SK-N-SH (cell line): Measurements from ENCODE around the gene CBLB. TPM values are rescaled to one million over a fixed set of nuclear protein-coding genes. Genes with fewer than 3 reads are reported as not detected.

Experiments
- CTCF ChIA-PET: fragments of 300-600, 350-600 bp; formaldehyde crosslinking; extraction: SDS; loops from one replicate; lab custom pipeline; 2021; lab: Yijun Ruan, JAX
- POLR2A ChIA-PET: fragments of 350-600 bp; sonication (Branson Sonifier 250); formaldehyde crosslinking; extraction: SDS; loops from one replicate; lab custom pipeline; 2020; ENCODE audit warnings: antibody characterized with exemption, inconsistent platforms; lab: Yijun Ruan, JAX
- DNase-seq: peaks from one replicate; pipeline ENCODE4 v3.0.0; 2012
- H2AFZ ChIP-seq: fragments of 200-600 bp; sonication (generic); 2 replicates; pipeline ENCODE4 v1.8.1; 2016; ENCODE audit warnings: antibody characterized with exemption, mild to moderate bottlenecking, low read depth
- H3F3A ChIP-seq: fragments of 200-600 bp; sonication (generic); replicated peaks from 2 replicates; pipeline ENCODE3; 2016; ENCODE audit warnings: antibody characterized with exemption, mild to moderate bottlenecking; ENCODE audit not compliant: insufficient read depth
- H3K27ac ChIP-seq, 2 experiments: fragments of 200-500 bp in 1 of 2; fragments of 200-600 bp in 1 of 2; sonication (Bioruptor generic) in 1 of 2; sonication (generic), shearing (Covaris generic) in 1 of 2; 2 replicates each; pipeline versions ENCODE4 v1.5.1 to v1.6.1; 2014 to 2016; ENCODE audit warnings: low read depth in 2 of 2, inconsistent platforms in 1 of 2, low read length in 1 of 2, mild to moderate bottlenecking in 1 of 2, mixed read lengths in 1 of 2
- H3K27me3 ChIP-seq: fragments of 200-600 bp; sonication (generic), shearing (Covaris generic); 2 replicates; pipeline ENCODE4 v1.6.1; 2016; ENCODE audit warnings: mixed run types; ENCODE audit not compliant: insufficient read depth
- H3K36me3 ChIP-seq, 2 experiments: fragments of 200-500 bp in 1 of 2; fragments of 200-600 bp in 1 of 2; sonication (Bioruptor generic) in 1 of 2; sonication (generic) in 1 of 2; replicated peaks in 1 of 2; 2 replicates each; pipeline versions ENCODE3 to v1.5.1; 2014 to 2016; ENCODE audit warnings: low read length in 1 of 2, mild to moderate bottlenecking in 1 of 2; ENCODE audit not compliant: insufficient read depth in 2 of 2, control insufficient read depth in 1 of 2
- H3K4me1 ChIP-seq, 2 experiments: fragments of 200-500 bp in 1 of 2; fragments of 200-600 bp in 1 of 2; sonication (Bioruptor generic) in 1 of 2; sonication (generic), shearing (Covaris generic) in 1 of 2; 2 replicates each; pipeline versions ENCODE4 v1.5.1 to v1.6.1; 2014 to 2016; ENCODE audit warnings: low read depth in 1 of 2, low read length in 1 of 2, mixed run types in 1 of 2; ENCODE audit not compliant: insufficient read depth in 2 of 2, control insufficient read depth in 1 of 2
- H3K4me2 ChIP-seq: fragments of 200-600 bp; sonication (generic), shearing (Covaris generic); 2 replicates; pipeline ENCODE4 v1.6.1; 2017; ENCODE audit warnings: mixed run types
- H3K4me3 ChIP-seq, 2 experiments: fragments of 200-500 bp in 1 of 2; fragments of 200-600 bp in 1 of 2; sonication (Bioruptor generic) in 1 of 2; sonication (generic), shearing (Covaris generic) in 1 of 2; 2 replicates each; pipeline versions ENCODE4 v1.5.1 to v1.8.1; 2014 to 2016; ENCODE audit warnings: low read depth in 2 of 2, inconsistent platforms in 1 of 2, low read length in 1 of 2, mild to moderate bottlenecking in 1 of 2, mixed read lengths in 1 of 2, moderate library complexity in 1 of 2
- H3K79me2 ChIP-seq: fragments of 200-600 bp; sonication (generic); 2 replicates; pipeline ENCODE4 v1.8.1; 2017; ENCODE audit warnings: mild to moderate bottlenecking; ENCODE audit not compliant: insufficient read depth
- H3K9ac ChIP-seq: fragments of 200-600 bp; sonication (generic); 2 replicates; pipeline ENCODE4 v1.6.1; 2017; ENCODE audit warnings: mixed run types
- H3K9me2 ChIP-seq: fragments of 200-600 bp; sonication (generic); 2 replicates; pipeline ENCODE4 v1.6.1; 2017; ENCODE audit warnings: mixed run types
- H3K9me3 ChIP-seq: fragments of 200-600 bp; sonication (generic); 2 replicates; pipeline ENCODE4 v1.6.1; 2017; ENCODE audit warnings: mixed run types, mild to moderate bottlenecking, moderate library complexity
- H4K20me1 ChIP-seq: fragments of 200-600 bp; sonication (generic); 2 replicates; pipeline ENCODE4 v1.6.1; 2017; ENCODE audit warnings: mild to moderate bottlenecking, mixed run types; ENCODE audit not compliant: insufficient read depth
- CHD2 ChIP-seq: fragments of 150-350 bp; IDR thresholded peaks from 2 replicates; pipeline ENCODE4 v1.6.1; 2018; ENCODE audit warnings: low read length; ENCODE audit not compliant: partially characterized antibody
- ELF1 ChIP-seq: IDR thresholded peaks from 2 replicates; pipeline ENCODE4 v1.4.0; 2012
- EZH2phosphoT487 ChIP-seq: fragments of 200-600 bp; sonication (generic); IDR thresholded peaks from 2 replicates; pipeline ENCODE4 v1.6.1; 2017; ENCODE audit warnings: low read depth, mixed run types, mild to moderate bottlenecking, antibody characterized with exemption, moderate library complexity, borderline replicate concordance
- FOXM1 ChIP-seq: IDR thresholded peaks from 2 replicates; pipeline ENCODE4 v1.4.0; 2012; ENCODE audit warnings: low read depth, mild to moderate bottlenecking
- GABPA ChIP-seq: IDR thresholded peaks from 2 replicates; pipeline ENCODE4 v1.4.0; 2012; ENCODE audit warnings: low read depth, mild to moderate bottlenecking
- MEF2A ChIP-seq: IDR thresholded peaks from 2 replicates; pipeline ENCODE4 v1.4.0; 2012; ENCODE audit warnings: low read depth, borderline replicate concordance
- MXI1 ChIP-seq: IDR thresholded peaks from 2 replicates; pipeline ENCODE4 v1.6.1; 2012; ENCODE audit warnings: mild to moderate bottlenecking, low read depth, low read length, improper control_type of control experiment
- NRF1 ChIP-seq: IDR thresholded peaks from 2 replicates; pipeline ENCODE4 v1.6.1; 2012; ENCODE audit warnings: low read depth, mild to moderate bottlenecking, low read length
- POLR2AphosphoS5 ChIP-seq: IDR thresholded peaks from 2 replicates; pipeline ENCODE4 v1.6.1; 2012; ENCODE audit warnings: low read depth, low read length
- RAD21 ChIP-seq: IDR thresholded peaks from 2 replicates; pipeline ENCODE4 v1.6.1; 2012; ENCODE audit warnings: mild to moderate bottlenecking, low read length
- RFX5 ChIP-seq: IDR thresholded peaks from 2 replicates; pipeline ENCODE4 v1.6.1; 2012; ENCODE audit warnings: mild to moderate bottlenecking, improper control_type of control experiment, low read length
- SMC3 ChIP-seq: IDR thresholded peaks from 2 replicates; pipeline ENCODE4 v1.6.1; 2012; ENCODE audit warnings: low read depth, low read length, improper control_type of control experiment
- TCF12 ChIP-seq: IDR thresholded peaks from 2 replicates; pipeline ENCODE4 v1.4.0; 2012
- TEAD4 ChIP-seq: IDR thresholded peaks from 2 replicates; pipeline ENCODE4 v1.4.0; 2012; ENCODE audit warnings: mild to moderate bottlenecking, borderline replicate concordance; ENCODE audit not compliant: insufficient read depth
- WGBS: methylation state at CpG from one replicate; pipeline ENCODE4 v1.1.6; 2017; ENCODE audit warnings: low lambda C conversion rate; 5-methylcytosine and 5-hydroxymethylcytosine counted together
- polyA plus RNA-seq, 3 experiments: library from polyadenylated mRNA; depleted of rRNA; stranded (reverse); fragments of >200 nt; gene quantifications; 2 replicates each; pipeline ENCODE4 v1.2.3, GENCODE V29; 2012
- TF ChIP-seq, protein P1 (sequence below): IDR thresholded peaks from 2 replicates; pipeline ENCODE4 v1.4.0; 2012; ENCODE audit warnings: low read depth, borderline replicate concordance
- TF ChIP-seq, protein P2 (sequence below): IDR thresholded peaks from 2 replicates; pipeline ENCODE4 v1.4.0; 2012; ENCODE audit warnings: low read depth, borderline replicate concordance
- TF ChIP-seq, protein P3 (sequence below): IDR thresholded peaks from 2 replicates; pipeline ENCODE4 v1.4.0; 2012; ENCODE audit warnings: low read depth
- TF ChIP-seq, protein P4 (sequence below): fragments of 150-350 bp; IDR thresholded peaks from 2 replicates; pipeline ENCODE4 v1.6.1; 2017; ENCODE audit warnings: antibody characterized with exemption, low read length, low read depth, borderline replicate concordance

CBLB gene
- polyA plus RNA-seq, 1 of the 3 experiments (the other 2 are of a cell fraction) = 4.4 TPM

DNA sequence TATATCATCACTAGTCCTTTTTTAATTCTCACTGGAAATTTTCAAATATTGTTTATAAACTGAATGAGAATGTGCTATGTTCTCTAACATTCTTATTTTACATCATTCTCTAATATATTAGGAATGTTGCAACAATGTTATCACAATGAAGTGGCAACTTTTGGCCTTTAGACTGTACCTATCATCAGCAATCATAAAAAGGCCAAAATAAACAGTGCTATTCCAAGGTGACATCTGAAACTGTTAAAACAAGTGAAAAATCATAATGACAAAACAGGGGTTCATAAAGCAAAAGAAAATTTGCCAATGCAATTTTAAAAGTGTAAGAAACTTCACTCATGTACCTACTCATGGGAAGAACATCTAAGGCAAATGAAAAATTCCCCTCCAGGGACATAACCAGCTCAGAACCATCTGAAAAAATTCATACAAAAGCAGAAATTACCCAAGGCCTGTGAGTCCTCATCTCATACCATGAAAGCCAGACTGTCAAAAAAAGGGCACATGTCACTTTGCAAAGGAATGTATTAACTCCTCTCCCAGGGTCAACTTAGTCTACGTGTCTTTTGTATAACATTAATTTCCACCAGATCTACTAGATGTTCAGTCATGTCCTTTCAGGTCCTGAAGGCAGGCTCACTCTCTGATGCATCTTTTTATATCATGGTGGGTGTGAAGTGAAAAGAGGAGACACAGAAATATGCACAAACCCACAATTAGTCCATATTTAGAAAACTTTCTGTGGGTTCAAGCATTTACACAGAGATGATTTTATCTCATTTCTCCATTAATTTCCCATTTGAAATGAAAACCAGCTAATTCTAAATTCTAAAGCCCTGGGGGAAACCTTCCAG, 211.9 kb downstream of the CBLB start:
- Histone ChIP-seq H3K36me3 (peaks cover 12 to 52% of the 10 kb centered on the region in 2 experiments), H4K20me1 (no peaks in the 10 kb centered on the region), H3K27ac (no peak overlapping the region), H3K4me1 (no peaks in the 10 kb centered on the region), H2AFZ (no peak overlapping the region), H3K79me2 (no peaks in the 10 kb centered on the region), H3K4me2 (no peak overlapping the region), H3F3A (peaks cover 10% of the 10 kb centered on the region), H3K4me3 (no peak overlapping the region), H3K9me2 (no peaks in the 10 kb centered on the region), H3K27me3 (no peaks in the 10 kb centered on the region), H3K9me3 (no peaks in the 10 kb centered on the region), H3K9ac (no peak overlapping the region)
- TF ChIP-seq, protein P1, sequence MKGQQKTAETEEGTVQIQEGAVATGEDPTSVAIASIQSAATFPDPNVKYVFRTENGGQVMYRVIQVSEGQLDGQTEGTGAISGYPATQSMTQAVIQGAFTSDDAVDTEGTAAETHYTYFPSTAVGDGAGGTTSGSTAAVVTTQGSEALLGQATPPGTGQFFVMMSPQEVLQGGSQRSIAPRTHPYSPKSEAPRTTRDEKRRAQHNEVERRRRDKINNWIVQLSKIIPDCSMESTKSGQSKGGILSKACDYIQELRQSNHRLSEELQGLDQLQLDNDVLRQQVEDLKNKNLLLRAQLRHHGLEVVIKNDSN = no peak
- TF ChIP-seq, protein P2, sequence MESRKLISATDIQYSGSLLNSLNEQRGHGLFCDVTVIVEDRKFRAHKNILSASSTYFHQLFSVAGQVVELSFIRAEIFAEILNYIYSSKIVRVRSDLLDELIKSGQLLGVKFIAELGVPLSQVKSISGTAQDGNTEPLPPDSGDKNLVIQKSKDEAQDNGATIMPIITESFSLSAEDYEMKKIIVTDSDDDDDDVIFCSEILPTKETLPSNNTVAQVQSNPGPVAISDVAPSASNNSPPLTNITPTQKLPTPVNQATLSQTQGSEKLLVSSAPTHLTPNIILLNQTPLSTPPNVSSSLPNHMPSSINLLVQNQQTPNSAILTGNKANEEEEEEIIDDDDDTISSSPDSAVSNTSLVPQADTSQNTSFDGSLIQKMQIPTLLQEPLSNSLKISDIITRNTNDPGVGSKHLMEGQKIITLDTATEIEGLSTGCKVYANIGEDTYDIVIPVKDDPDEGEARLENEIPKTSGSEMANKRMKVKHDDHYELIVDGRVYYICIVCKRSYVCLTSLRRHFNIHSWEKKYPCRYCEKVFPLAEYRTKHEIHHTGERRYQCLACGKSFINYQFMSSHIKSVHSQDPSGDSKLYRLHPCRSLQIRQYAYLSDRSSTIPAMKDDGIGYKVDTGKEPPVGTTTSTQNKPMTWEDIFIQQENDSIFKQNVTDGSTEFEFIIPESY = no peak
- TF ChIP-seq SMC3 (no peak), TCF12 (no peak), NRF1 (no peak), POLR2AphosphoS5 (no peak), CHD2 (no peak), MXI1 (no peak), GABPA (no peak), EZH2phosphoT487 (no peak), ELF1 (no peak), RAD21 (no peak), FOXM1 (no peak), TEAD4 (no peak), RFX5 (no peak), MEF2A (no peak)
- TF ChIP-seq, protein P3, sequence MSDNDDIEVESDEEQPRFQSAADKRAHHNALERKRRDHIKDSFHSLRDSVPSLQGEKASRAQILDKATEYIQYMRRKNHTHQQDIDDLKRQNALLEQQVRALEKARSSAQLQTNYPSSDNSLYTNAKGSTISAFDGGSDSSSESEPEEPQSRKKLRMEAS = no peak
- TF ChIP-seq, protein P4, sequence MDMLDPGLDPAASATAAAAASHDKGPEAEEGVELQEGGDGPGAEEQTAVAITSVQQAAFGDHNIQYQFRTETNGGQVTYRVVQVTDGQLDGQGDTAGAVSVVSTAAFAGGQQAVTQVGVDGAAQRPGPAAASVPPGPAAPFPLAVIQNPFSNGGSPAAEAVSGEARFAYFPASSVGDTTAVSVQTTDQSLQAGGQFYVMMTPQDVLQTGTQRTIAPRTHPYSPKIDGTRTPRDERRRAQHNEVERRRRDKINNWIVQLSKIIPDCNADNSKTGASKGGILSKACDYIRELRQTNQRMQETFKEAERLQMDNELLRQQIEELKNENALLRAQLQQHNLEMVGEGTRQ = no peak
- ChIA-PET POLR2A (no interaction called here), CTCF (no interaction called here)
- 100% methylated on average over 1 of the region's 1 CpG for WGBS
- DNase-seq = no peak
